ENCODE data around the gene PSMB2.

The PSMB2 gene

GRCh38 chr1:35561297-35561971 lies 79.9 kb downstream of the PSMB2 start:
- DNase-seq (ENCODE audit: low read depth, low spot score), result no peak
- no peak overlapping the region for H3K4me3 ChIP-seq (ENCODE audit: low read length)

- H3K4me3 ChIP-seq (ENCODE audit: low read length), result no peak overlapping the region
- no peak for DNase-seq (ENCODE audit: low read depth, low spot score)
These were observed 80.8 kb downstream of the PSMB2 start for GRCh38 chr1:35560256-35561225.

- DNase-seq (ENCODE audit: low read depth, low spot score), result no peak
- H3K4me3 ChIP-seq (ENCODE audit: low read length), result no peak overlapping the region
These were observed 81.9 kb downstream of the PSMB2 start for GRCh38 chr1:35559317-35559944.

- DNase-seq (ENCODE audit: low read depth, low spot score), result no peak
These were observed 82.7 kb downstream of the PSMB2 start for GRCh38 chr1:35558374-35559316.

DNA sequence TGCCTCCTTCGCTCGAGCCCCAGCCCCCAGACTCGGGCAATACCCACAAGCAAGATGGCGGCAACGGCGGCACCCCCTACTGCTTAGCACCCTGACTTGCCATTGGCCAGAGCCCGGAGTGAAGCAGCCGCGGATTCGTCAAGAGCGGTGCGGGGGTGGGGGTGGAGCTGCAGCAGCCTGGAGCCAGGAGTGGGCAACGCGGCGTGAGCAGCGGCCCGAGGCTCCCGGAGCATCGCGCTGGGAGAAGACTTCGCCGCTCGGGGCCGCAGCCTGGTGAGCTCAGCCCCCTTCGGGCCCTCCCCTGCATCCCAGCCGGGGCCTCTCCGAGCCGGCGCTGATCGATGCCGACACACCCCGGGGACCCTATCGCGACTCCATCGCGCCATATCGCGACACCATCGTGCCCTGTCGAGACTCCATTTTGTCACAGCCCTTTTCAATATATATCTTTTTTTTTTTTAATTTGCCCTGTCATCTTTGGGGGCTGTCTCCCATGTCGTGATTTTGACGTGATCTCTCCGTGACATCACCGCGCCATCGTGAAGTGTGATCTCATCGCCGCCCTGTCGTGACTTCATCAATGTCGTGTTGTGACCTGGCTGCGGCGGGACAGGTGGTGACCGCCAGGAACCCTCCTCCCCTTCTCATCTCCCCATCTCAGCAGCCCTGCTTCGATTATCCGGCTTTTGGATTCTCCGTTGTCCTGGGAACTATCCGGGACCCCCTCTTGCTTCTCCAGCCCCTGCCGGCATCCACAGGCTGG lies 83.5 kb downstream of the PSMB2 start, which contains the start of gene NCDN:
NCDN (plus strand) TSS at position 189 of the 763 bp plus-strand sequence; CDS start at position 581, 392 bp downstream.
- H3K4me3 ChIP-seq (ENCODE audit: low read length), result peak within 1 kb of the TSS; percentile 85
- DNase-seq (ENCODE audit: low read depth, low spot score), result peak; percentile 94

More at GRCh38 chr1:35558374-35559316, 82.7 kb downstream of the PSMB2 start:
- H3K4me3 ChIP-seq (ENCODE audit: low read length), result peak overlapping the region; percentile 85

- DNase-seq (ENCODE audit: low read depth, low spot score), result peak; percentile 39
These were observed 84.2 kb downstream of the PSMB2 start, which contains the start of gene KIAA0319L for GRCh38 chr1:35557118-35557610. Gene KIAA0319L (minus strand): TSS chr1:35557403. CDS start chr1:35554491, 2,912 bp downstream.

GRCh38 chr1:35556484-35557117 lies 84.7 kb downstream of the PSMB2 start:
- DNase-seq (ENCODE audit: low read depth, low spot score), result no peak
- H3K4me3 ChIP-seq (ENCODE audit: low read length), result peak overlapping the region; percentile 85

More at GRCh38 chr1:35557118-35557610, 84.2 kb downstream of the PSMB2 start, which contains the start of gene KIAA0319L:
- peak within 1 kb of the TSS; percentile 85 for H3K4me3 ChIP-seq (ENCODE audit: low read length)

GRCh38 chr1:35555601-35556477 lies 85.5 kb downstream of the PSMB2 start:
- DNase-seq (ENCODE audit: low read depth, low spot score), result no peak
- H3K4me3 ChIP-seq (ENCODE audit: low read length), result peak overlapping the region; percentile 85

DNA sequence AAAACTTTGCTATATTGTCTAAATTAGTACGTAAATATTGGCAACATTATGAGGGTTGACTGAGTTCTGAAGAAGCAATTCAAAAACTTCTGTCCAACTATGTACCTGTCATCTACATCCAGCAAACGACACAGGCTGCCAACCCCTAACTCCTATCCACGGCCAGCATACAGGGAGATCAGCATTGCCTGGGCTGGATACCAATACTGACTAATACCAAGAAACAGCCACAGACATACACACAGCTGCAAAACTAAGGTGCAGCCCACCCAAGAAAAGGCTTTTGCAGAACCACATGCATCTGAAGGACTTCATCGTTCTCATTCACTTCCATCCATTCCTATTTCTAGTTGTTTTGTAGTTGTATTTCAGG lies 86.1 kb downstream of the PSMB2 start:
- DNase-seq (ENCODE audit: low read depth, low spot score), result no peak
- no peak overlapping the region for H3K4me3 ChIP-seq (ENCODE audit: low read length)

GRCh38 chr1:35554266-35555211 lies 86.8 kb downstream of the PSMB2 start:
- no peak for DNase-seq (ENCODE audit: low read depth, low spot score)
- no peak overlapping the region for H3K4me3 ChIP-seq (ENCODE audit: low read length)

- no peak for DNase-seq (ENCODE audit: low read depth, low spot score)
- no peak overlapping the region for H3K4me3 ChIP-seq (ENCODE audit: low read length)
These were observed 87.5 kb downstream of the PSMB2 start for GRCh38 chr1:35553851-35554250.
